NB4 (cell line): Measurements from ENCODE around the gene ZNF497.

Source experiments
- CTCF ChIP-seq: IDR thresholded peaks from one replicate; pipeline ENCODE4 v1.5.1; 2012; ENCODE audit warnings: low read depth, low read length
- MAX ChIP-seq: IDR thresholded peaks from 2 replicates; pipeline ENCODE4 v1.6.1; 2011; ENCODE audit warnings: low read depth, low read length
- POLR2A ChIP-seq: IDR thresholded peaks from 2 replicates; pipeline ENCODE4 v1.6.1; 2011; ENCODE audit warnings: mild to moderate bottlenecking; ENCODE audit not compliant: insufficient read length; ENCODE audit errors: extremely low read depth

GRCh38 chr19:58338336-58338735 lies 24.2 kb downstream of the ZNF497 start:
- TF ChIP-seq CTCF (no peak), POLR2A (no peak), MAX (no peak)
